Endothelial cell of coronary artery (primary cell): Measurements from ENCODE around the gene PLEKHS1. TPM values are rescaled to one million over a fixed set of nuclear protein-coding genes. Genes with fewer than 3 reads are reported as not detected.

Source experiments
- total RNA-seq: library from RNA; depleted of rRNA; stranded (reverse); fragments of >200 nt; gene quantifications from 2 replicates; pipeline ENCODE4 v1.2.3, GENCODE V29; 2014

The PLEKHS1 gene
- total RNA-seq = not detected in 2 replicates

DNA sequence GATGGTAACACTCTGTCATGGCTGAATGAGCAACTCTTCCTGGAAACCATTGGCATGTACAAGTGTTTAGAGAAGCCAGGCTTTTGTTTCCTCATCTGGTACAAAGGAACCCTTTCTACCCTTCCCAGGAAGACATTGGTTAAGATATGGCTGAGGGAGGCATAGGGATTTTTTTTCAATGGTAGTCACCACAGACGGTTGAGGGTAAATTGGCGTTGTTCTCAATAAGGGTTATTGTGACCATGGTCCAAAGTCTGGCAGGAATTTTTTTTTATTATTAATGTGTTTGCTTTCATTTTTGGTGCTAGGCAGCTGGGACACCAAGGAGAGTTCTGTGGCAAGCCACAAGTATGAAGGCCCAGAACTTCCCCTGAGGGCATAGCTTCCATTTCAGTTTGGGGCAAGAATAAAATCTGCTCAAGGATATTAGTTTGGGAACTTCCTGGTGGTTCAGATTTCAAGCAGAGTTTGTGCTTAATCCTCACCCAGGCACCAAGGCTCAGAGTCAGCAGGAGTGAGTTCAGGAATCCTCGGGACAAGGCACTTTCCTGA is at the start of gene PLEKHS1:
TSS of gene PLEKHS1 (plus strand) at position 502 of the 552 bp plus-strand sequence. CDS start 3,596 bp downstream, outside the sequence.

Other genes starting within 250 kb of the PLEKHS1 start
- not detected in 2 replicates for gene HABP2, start 198.6 kb upstream of the PLEKHS1 start, total RNA-seq
- not detected in 2 replicates for gene NRAP, start 87.6 kb upstream of the PLEKHS1 start, total RNA-seq
- 42.7 and 54.1 TPM in 2 replicates for gene CASP7, start 71.8 kb upstream of the PLEKHS1 start, total RNA-seq
- gene DCLRE1A, start 102.4 kb downstream of the PLEKHS1 start, total RNA-seq = 5.3 and 5.5 TPM in 2 replicates
- 8.1 and 11.1 TPM in 2 replicates for gene NHLRC2, start 103.0 kb downstream of the PLEKHS1 start, total RNA-seq